HG03103 (cell line): ENCODE data around the gene CLASP1.
"Not testable (repeated sequence)": the region's sequence is repeated elsewhere in the genome, so short reads cannot be mapped to it uniquely, and the experiment has no call there.

Experiments
- ATAC-seq: cut with Tn5 transposase; IDR thresholded peaks from one replicate; pipeline ENCODE4 v1.9.1; 2021; ENCODE audit warnings: low read depth; ENCODE audit not compliant: unreplicated experiment

Gene CLASP1

GRCh38 chr2:121438290-121438689 lies 211.0 kb downstream of the CLASP1 start:
- ATAC-seq = not testable (repeated sequence)

DNA sequence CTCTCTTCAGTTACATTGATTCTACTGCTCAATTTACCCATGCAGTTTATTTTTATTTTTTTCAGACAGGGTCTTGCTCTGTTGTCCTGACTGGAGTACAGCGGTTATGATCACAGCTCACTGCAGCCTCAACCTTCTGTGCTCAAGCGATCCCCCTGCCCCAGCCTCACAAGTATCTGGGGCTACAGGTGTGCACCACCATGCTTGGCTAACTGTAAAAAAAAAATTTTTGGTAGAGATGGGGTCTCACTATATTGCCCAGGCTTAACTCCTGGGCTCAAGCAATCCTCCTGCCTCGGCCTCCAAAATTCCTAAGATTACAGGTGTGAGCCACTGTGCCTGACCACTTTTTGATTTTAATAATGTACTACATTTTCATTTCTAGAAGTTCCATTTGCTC lies 212.3 kb downstream of the CLASP1 start:
- ATAC-seq = no peak

GRCh38 chr2:121435790-121436189 lies 213.5 kb downstream of the CLASP1 start:
- no peak for ATAC-seq

GRCh38 chr2:121431214-121431613 lies 218.0 kb downstream of the CLASP1 start:
- no peak for ATAC-seq

- ATAC-seq = no peak
Observed at GRCh38 chr2:121429927-121430520, 219.2 kb downstream of the CLASP1 start.

DNA sequence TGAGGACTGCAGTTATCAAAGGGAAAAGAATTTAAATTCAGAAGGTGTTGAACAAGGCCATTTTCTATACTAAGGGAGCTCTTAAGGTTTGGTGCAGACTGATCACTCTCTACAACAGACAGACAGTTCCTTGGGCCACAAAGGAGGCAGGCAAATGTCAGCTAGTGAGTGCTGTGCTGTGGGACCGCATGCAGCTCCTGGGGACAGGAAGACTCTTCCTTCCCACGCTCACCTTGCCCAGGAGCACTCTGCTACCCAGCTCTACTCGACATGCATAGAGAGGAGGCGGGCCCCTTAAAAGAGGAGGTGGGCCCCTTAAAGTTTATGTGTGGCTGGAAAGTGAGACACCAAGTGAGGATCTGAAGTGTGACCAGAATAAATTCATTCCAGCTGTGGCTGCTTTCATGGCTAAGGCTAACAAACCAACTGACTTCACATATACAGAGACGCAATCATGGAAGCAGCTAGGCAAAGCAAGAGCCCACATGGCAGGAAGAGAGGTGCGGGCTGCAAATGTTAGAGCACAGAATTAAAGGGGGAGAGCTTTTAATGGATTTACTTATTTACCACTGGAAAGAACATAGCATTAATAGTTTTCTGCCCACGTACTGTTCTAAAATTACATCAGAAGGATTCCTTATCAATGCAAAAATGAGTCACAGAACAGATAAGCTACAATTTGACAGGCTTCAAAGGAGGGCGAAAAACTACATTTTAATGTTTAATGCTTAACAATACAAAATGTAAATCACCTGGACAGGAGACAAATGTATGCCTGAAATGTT lies 220.0 kb downstream of the CLASP1 start:
- no peak for ATAC-seq

GRCh38 chr2:121427187-121427689 lies 222.0 kb downstream of the CLASP1 start:
- no peak for ATAC-seq

GRCh38 chr2:121420486-121420885 lies 228.8 kb downstream of the CLASP1 start:
- ATAC-seq = no peak

DNA sequence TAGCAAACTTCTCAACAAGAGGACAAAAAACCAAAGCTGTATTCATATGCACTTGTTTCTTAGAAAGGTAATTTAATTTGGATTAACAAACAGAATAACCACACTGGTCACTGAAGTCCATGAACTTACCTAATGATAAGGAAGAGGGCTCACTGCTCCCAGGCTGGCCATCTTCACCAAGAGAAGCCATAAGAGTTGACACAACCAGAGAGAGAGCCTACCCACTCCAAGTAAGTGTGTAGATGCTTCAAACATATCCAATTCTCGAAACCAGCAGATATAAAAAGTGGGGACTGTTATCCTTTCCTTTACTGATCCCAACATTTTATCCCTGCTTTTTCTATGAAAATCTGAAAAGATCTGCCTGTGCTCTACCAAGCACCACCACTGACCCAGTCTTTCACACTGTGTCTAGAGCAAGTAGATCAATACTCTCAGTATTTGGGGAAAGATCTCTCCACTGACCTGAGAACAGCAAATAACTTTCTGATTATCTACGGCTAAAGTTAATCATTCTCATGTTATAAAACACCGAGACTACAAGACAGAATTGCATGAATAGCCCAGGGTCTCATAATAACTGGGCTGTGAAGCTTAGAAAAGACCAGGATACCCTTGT lies 230.1 kb downstream of the CLASP1 start:
- no peak for ATAC-seq

GRCh38 chr2:121418494-121419058 lies 230.7 kb downstream of the CLASP1 start:
- no peak for ATAC-seq

DNA sequence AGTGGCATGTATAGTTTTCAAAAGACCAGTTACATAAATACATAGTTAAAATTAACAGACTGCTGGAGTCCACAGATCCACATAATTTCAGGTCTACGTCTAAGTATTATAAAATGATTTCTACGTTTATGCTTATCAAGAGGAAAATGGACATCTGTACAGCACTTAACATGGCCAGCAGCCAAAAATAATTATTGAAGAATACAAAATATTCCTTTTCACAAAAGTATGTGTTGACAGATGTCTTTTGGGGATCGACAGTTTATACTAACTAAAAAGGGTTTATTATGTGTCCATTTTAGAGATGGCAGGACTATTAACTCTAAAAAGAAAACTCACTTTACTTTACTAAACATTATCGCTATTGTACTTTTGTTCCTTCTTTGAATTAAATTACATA lies 231.4 kb downstream of the CLASP1 start:
- ATAC-seq = no peak

DNA sequence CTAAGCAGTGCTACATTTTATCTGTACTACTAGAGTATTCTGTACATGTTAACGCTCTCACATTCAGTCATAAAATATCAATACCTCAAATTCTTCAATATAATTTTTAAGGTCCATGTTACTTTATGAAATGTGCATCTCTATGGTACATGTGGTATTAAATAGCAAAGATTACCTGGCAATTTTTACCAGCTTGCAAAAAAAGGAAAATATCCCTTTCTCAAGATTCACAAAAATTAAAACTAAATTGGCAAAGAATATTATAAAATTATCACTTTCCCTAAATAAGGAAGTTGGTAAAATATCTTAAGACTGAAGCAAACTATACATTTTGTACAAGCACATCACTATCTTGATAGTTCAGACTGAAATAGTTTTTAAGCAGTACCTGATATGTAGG lies 233.5 kb downstream of the CLASP1 start:
- no peak for ATAC-seq

DNA sequence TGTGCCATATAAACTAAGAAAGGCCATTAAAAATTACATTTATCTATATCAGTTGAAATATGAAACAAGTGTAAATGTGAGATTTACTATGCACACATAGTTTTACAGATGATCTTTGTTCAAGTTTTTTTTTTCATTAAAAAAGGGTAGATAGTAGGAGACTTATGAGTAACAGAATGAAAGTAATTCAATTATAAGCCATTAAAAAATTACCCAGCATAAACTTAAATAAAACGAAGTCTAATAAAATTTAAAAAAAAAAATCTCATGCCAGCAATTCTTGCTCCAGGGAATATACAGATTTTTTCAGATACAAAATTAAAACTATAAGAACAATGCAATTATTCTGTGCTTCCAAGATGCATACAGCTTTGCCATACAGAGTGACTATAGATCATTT lies 236.9 kb downstream of the CLASP1 start:
- no peak for ATAC-seq

GRCh38 chr2:121409966-121410365 lies 239.3 kb downstream of the CLASP1 start:
- ATAC-seq = no peak

DNA sequence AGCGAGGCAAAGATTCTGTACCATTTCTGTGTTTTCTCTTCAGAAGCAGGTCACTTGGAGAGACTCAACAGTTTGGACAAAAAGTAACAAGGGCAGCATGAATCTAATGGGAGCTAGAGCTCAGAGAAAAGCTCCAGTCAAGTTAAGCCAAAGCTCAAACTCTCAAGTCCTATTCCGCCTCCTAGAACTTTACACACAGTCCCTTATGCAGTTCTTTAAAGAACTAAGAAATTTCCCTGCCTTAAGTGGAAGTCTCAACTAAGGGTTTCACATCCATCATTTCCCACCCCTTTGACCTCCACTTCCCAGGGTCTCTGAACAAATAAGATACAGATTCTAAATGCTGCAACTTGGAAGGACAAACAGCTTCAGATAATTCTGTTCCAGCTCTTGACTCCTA lies 239.9 kb downstream of the CLASP1 start:
- no peak for ATAC-seq

DNA sequence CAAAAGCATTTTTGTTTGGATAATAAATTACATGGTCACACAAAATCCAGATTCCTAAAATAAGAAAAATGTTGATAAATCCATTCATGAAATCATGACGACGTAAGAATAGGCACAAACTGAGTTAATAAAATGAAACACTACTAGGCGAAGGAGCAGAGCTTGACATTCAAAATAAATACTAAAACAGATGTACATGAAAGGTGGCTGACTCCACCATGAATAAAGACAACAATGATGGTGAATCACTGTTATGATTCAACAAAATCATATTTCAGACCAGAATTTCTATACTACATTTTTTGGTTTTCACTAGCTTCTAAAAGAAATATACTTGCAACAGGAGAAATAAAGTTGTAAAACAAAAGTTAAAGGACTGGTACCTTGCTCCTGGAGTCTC lies 240.6 kb downstream of the CLASP1 start:
- no peak for ATAC-seq

DNA sequence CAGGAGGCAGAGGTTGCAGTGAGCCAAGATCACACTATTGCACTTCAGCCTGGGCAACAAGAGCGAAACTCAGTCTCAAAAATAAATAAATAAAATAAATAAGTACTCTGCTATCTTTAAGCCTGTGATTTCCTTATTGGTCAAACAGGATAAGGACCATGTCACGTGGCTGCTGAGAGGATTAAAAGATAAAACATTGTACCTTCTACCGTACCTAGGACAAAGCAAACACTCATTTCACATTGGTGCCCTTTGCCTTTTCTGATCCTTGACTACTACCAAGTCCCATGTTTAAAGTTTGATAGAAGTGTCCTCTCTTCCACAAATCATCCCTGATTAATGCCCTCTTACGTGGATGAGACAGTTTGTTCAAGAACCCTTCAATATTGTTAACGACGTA lies 244.0 kb downstream of the CLASP1 start:
- no peak for ATAC-seq

- no peak for ATAC-seq
Observed at GRCh38 chr2:121400201-121400600, 249.1 kb downstream of the CLASP1 start.

GRCh38 chr2:121398853-121399252 lies 250.4 kb downstream of the CLASP1 start:
- no peak for ATAC-seq

GRCh38 chr2:121390082-121390692 lies 259.1 kb downstream of the CLASP1 start:
- no peak for ATAC-seq

DNA sequence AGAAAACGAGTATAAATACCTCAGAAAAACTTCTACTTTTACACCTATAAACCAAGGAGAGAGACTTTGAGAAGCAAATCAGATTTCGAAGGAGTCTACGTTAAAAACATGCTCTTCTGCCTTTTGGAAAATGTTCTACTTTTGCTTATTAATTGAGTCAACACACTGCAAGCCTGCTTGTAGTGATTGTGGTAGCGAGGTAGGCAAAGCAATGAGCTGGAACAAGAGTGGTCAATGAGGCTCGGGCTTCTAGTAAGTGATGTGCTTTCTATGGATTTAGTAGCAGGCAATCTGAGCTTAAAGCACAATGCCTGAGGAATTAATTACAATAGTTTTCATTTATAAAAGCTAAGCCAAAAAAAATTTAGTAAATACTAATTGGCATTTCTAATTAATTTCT lies 260.9 kb downstream of the CLASP1 start:
- no peak for ATAC-seq
